HepG2 (cell line): Measurements from ENCODE around the gene ZNF121. TPM values are rescaled to one million over a fixed set of nuclear protein-coding genes. Genes with fewer than 3 reads are reported as not detected.

Experiments used
- ATF7-NPFF ChIP-seq: sonication (generic); formaldehyde crosslinking; IDR thresholded peaks from 2 replicates; pipeline ENCODE4 v1.8.1; 2023; ENCODE audit warnings: mild to moderate bottlenecking, low read depth, missing genetic modification reagents, moderate library complexity
- CBX5 ChIP-seq: sonication (generic); formaldehyde crosslinking; IDR thresholded peaks from 2 replicates; pipeline ENCODE4 v1.4.0; 2020; ENCODE audit warnings: missing genetic modification reagents, borderline replicate concordance
- KLF9 ChIP-seq: IDR thresholded peaks from 2 replicates; pipeline ENCODE4 v1.6.1; 2016; ENCODE audit warnings: low read depth
- SP2 ChIP-seq: sonication (generic); formaldehyde crosslinking; IDR thresholded peaks from 2 replicates; pipeline ENCODE4 v1.5.1; 2020; ENCODE audit warnings: mild to moderate bottlenecking, missing genetic modification reagents
- SRF ChIP-seq: IDR thresholded peaks from 2 replicates; pipeline ENCODE4 v1.6.1; 2011; ENCODE audit warnings: mild to moderate bottlenecking, low read depth, low read length, moderate library complexity
- TARDBP ChIP-seq: sonication (generic); formaldehyde crosslinking; IDR thresholded peaks from 2 replicates; pipeline ENCODE4 v1.8.0; 2022; ENCODE audit warnings: mild to moderate bottlenecking, missing genetic modification reagents
- TFDP1 ChIP-seq: IDR thresholded peaks from 2 replicates; pipeline ENCODE4 v1.6.1; 2016; ENCODE audit warnings: missing compliant biosample characterization, missing genetic modification reagents, borderline replicate concordance
- ZBTB21 ChIP-seq: sonication (generic); formaldehyde crosslinking; IDR thresholded peaks from 2 replicates; pipeline ENCODE4 v1.4.0; 2020; ENCODE audit warnings: missing genetic modification reagents
- ZEB1 ChIP-seq: IDR thresholded peaks from 2 replicates; pipeline ENCODE4 v1.6.1; 2012; ENCODE audit warnings: mild to moderate bottlenecking, low read depth, inconsistent platforms; ENCODE audit not compliant: insufficient replicate concordance
- ZFP36L1 ChIP-seq: sonication (generic); formaldehyde crosslinking; IDR thresholded peaks from 2 replicates; pipeline ENCODE4 v1.8.0; 2022; ENCODE audit warnings: mild to moderate bottlenecking, missing genetic modification reagents, moderate library complexity
- ZMYM3 ChIP-seq: sonication (generic); formaldehyde crosslinking; IDR thresholded peaks from 2 replicates; pipeline ENCODE4 v1.5.1; 2020; ENCODE audit warnings: mild to moderate bottlenecking, missing genetic modification reagents
- ZNF205 ChIP-seq: IDR thresholded peaks from 2 replicates; pipeline ENCODE4 v1.6.1; 2018; ENCODE audit warnings: missing biosample characterization, missing genetic modification reagents
- ZNF431 ChIP-seq: sonication (generic); formaldehyde crosslinking; IDR thresholded peaks from 2 replicates; pipeline ENCODE4 v1.9.0; 2022; ENCODE audit warnings: missing genetic modification reagents, low read depth, mild to moderate bottlenecking, borderline replicate concordance
- ZNF883 ChIP-seq: sonication (generic); formaldehyde crosslinking; IDR thresholded peaks from 2 replicates; pipeline ENCODE4 v1.5.1; 2020; ENCODE audit warnings: mild to moderate bottlenecking, missing genetic modification reagents; ENCODE audit errors: not compliant biosample characterization
- polyA plus RNA-seq, 8 experiments: library from polyadenylated mRNA; depleted of rRNA in 3 of 8; stranded (reverse) in 7 of 8; unstranded in 1 of 8; fragments of >200 nt; fragmentation: Illumina TruSeq in 4 of 8; extraction: Trizol in 4 of 8; gene quantifications; 2 replicates each; pipeline versions ENCODE4 v1.2.1 to v1.2.3, GENCODE V29; 2011 to 2016; ENCODE audit warnings: low read depth in 4 of 8, missing spikeins in 1 of 8, mixed read lengths in 1 of 8; ENCODE audit not compliant: insufficient read depth in 1 of 8
- total RNA-seq, 5 experiments: library from RNA; depleted of rRNA; stranded (reverse); fragments of >200 nt; fragmentation: Illumina TruSeq; extraction: Trizol; gene quantifications; 2 replicates each; pipeline ENCODE4 v1.2.3, GENCODE V29; 2016; ENCODE audit warnings: low read depth in 1 of 5
- TF ChIP-seq, protein P1 (sequence below): sonication (generic); formaldehyde crosslinking; IDR thresholded peaks from 2 replicates; pipeline ENCODE4 v1.5.1; 2020; ENCODE audit warnings: mild to moderate bottlenecking, missing genetic modification reagents
- TF ChIP-seq, protein P2 (sequence below): sonication (generic); formaldehyde crosslinking; IDR thresholded peaks from 2 replicates; pipeline ENCODE4 v1.5.1; 2020; ENCODE audit warnings: missing genetic modification reagents, mild to moderate bottlenecking, borderline replicate concordance
- TF ChIP-seq, protein P3 (sequence below): IDR thresholded peaks from 2 replicates; pipeline ENCODE4 v1.6.1; 2016; ENCODE audit warnings: mild to moderate bottlenecking
- TF ChIP-seq, protein P4 (sequence below): sonication (generic); formaldehyde crosslinking; IDR thresholded peaks from 2 replicates; pipeline ENCODE4 v1.4.0; 2020; ENCODE audit warnings: missing genetic modification reagents

The ZNF121 gene
- total and polyA plus RNA-seq, 2 of the 13 experiments (the other 11 are each of a cell fraction or from before 2014, with no cell fraction given): 7.8 to 56.3 TPM

DNA sequence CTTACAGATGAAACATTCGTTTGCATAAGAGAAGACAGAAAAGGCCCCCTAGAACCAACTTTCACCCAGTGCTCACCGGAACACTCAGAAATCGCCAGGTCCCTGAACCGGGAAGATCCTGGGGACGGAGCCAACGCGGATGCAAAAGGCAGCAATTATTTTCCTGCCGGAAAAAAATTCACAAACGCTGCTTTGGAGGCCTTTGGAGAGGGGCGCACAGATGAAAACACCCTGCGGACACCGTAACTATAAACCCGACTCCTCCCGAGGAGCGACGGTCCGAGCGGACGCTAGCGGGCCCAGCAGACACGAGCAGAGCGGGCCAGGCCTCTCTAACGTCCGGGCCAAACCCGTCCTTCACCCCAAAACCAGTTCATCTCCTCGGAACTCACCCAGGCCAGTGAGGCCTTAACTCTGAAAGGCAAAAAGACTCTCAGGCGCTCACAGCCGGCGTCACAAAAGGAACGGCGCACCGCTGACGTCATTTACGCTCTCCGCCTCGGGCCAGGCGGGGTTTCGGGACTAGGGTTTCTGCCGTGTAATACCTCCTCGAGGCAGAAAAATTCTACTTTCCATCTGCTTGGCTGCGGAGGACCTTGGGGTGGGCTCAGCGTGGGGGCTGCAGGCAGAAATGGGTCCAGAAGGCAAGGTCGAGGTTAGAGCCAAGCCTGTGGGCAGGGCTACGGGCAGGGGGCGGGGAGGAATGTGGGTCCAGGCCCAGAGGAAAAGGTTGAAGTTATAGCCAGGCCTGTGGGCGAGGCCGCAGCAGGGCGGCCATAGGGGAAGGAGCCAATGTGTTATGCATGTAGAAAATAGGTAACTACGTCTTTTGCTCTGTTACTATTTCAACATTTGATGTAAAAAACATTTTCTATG is 45.9 kb downstream of the ZNF121 start, which contains the start of gene ZNF426 (continued):
- TF ChIP-seq TARDBP: peak; percentile 52; the same call in 1 of the 2 replicates
- TF ChIP-seq SRF: 0 out of 2 replicates have a peak, but pooled peaks have one; percentile 49
- TF ChIP-seq ZMYM3: 0 out of 2 replicates have a peak, but pooled peaks have one; percentile 22
- TF ChIP-seq TFDP1 (CRISPR knock-in tag): peak; percentile 76; the same call in 1 of the 2 replicates
- TF ChIP-seq, protein P1, sequence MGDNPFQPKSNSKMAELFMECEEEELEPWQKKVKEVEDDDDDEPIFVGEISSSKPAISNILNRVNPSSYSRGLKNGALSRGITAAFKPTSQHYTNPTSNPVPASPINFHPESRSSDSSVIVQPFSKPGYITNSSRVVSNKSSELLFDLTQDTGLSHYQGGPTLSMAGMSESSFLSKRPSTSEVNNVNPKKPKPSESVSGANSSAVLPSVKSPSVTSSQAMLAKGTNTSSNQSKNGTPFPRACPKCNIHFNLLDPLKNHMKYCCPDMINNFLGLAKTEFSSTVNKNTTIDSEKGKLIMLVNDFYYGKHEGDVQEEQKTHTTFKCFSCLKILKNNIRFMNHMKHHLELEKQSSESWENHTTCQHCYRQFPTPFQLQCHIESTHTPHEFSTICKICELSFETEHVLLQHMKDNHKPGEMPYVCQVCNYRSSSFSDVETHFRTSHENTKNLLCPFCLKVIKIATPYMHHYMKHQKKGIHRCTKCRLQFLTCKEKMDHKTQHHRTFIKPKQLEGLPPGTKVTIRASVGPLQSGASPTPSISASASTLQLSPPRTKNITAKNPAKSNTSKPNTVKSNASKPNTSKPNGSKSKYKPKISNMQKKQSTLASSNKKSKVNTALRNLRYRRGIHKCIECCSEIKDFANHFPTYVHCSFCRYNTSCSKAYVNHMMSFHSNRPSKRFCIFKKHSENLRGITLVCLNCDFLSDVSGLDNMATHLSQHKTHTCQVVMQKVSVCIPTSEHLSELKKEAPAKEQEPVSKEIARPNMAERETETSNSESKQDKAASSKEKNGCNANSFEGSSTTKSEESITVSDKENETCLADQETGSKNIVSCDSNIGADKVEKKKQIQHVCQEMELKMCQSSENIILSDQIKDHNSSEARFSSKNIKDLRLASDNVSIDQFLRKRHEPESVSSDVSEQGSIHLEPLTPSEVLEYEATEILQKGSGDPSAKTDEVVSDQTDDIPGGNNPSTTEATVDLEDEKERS (CRISPR knock-in tag): peak; percentile 45; the same call in 1 of the 2 replicates
- no peak for TF ChIP-seq SP2 (CRISPR knock-in tag)
- peak; percentile 28; the same call in 1 of the 2 replicates for TF ChIP-seq CBX5 (CRISPR knock-in tag)
- TF ChIP-seq, protein P2, sequence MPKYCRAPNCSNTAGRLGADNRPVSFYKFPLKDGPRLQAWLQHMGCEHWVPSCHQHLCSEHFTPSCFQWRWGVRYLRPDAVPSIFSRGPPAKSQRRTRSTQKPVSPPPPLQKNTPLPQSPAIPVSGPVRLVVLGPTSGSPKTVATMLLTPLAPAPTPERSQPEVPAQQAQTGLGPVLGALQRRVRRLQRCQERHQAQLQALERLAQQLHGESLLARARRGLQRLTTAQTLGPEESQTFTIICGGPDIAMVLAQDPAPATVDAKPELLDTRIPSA (CRISPR knock-in tag): no peak
- no peak for TF ChIP-seq ZNF883 (CRISPR knock-in tag)
- TF ChIP-seq ZBTB21 (CRISPR knock-in tag): peak; percentile 91
- TF ChIP-seq KLF9: no peak
- TF ChIP-seq, protein P3, sequence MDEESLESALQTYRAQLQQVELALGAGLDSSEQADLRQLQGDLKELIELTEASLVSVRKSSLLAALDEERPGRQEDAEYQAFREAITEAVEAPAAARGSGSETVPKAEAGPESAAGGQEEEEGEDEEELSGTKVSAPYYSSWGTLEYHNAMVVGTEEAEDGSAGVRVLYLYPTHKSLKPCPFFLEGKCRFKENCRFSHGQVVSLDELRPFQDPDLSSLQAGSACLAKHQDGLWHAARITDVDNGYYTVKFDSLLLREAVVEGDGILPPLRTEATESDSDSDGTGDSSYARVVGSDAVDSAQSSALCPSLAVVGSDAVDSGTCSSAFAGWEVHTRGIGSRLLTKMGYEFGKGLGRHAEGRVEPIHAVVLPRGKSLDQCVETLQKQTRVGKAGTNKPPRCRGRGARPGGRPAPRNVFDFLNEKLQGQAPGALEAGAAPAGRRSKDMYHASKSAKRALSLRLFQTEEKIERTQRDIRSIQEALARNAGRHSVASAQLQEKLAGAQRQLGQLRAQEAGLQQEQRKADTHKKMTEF (CRISPR knock-in tag): peak; percentile 63; the same call in 1 of the 2 replicates
- peak; percentile 65; the same call in 1 of the 2 replicates for TF ChIP-seq ZNF205 (CRISPR knock-in tag)
- TF ChIP-seq ATF7-NPFF (CRISPR knock-in tag): no peak
- TF ChIP-seq ZNF431: no peak
- no peak for TF ChIP-seq ZFP36L1 (CRISPR knock-in tag)
- TF ChIP-seq ZEB1: no peak
- TF ChIP-seq, protein P4, sequence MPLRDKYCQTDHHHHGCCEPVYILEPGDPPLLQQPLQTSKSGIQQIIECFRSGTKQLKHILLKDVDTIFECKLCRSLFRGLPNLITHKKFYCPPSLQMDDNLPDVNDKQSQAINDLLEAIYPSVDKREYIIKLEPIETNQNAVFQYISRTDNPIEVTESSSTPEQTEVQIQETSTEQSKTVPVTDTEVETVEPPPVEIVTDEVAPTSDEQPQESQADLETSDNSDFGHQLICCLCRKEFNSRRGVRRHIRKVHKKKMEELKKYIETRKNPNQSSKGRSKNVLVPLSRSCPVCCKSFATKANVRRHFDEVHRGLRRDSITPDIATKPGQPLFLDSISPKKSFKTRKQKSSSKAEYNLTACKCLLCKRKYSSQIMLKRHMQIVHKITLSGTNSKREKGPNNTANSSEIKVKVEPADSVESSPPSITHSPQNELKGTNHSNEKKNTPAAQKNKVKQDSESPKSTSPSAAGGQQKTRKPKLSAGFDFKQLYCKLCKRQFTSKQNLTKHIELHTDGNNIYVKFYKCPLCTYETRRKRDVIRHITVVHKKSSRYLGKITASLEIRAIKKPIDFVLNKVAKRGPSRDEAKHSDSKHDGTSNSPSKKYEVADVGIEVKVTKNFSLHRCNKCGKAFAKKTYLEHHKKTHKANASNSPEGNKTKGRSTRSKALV: peak; percentile 77
